AG08396 (cell line): Measurements from ENCODE around the gene UTP3.
"Not testable (repeated sequence)": the region's sequence is repeated elsewhere in the genome, so short reads cannot be mapped to it uniquely, and the experiment has no call there.

Source experiments
- DNase-seq: peaks from one replicate; pipeline ENCODE4 v3.0.0; 2012; ENCODE audit warnings: low spot score, mixed read lengths

UTP3 gene, protein sequence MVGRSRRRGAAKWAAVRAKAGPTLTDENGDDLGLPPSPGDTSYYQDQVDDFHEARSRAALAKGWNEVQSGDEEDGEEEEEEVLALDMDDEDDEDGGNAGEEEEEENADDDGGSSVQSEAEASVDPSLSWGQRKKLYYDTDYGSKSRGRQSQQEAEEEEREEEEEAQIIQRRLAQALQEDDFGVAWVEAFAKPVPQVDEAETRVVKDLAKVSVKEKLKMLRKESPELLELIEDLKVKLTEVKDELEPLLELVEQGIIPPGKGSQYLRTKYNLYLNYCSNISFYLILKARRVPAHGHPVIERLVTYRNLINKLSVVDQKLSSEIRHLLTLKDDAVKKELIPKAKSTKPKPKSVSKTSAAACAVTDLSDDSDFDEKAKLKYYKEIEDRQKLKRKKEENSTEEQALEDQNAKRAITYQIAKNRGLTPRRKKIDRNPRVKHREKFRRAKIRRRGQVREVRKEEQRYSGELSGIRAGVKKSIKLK

GRCh38 chr4:70687821-70688794, at the start of gene UTP3:
TSS of gene UTP3 (plus strand) at chr4:70688532. CDS start at chr4:70688678, 146 bp downstream.
- peak; percentile 90 for DNase-seq

GRCh38 chr4:70640192-70640591, 48.1 kb upstream of the UTP3 start:
- DNase-seq = no peak

DNA sequence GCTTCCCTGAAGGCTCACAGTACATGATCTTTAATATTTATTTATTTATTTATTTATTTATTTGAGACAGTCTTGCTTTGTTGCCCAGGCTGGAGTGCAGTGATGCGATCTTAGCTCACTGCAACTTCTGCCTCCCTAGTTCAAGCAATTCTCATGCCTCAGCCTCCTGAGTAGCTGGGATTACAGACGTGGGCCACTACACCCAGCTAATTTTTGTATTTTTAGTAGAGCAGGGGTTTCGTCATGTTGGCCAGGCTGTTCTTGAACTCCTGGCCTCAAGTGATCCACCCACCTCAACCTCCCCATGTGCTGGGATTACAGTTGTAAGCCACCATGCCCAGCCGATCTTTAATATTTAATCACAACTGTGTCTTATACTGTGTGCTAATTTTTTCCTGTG, 37.6 kb upstream of the UTP3 start:
- not testable (repeated sequence) for DNase-seq

- DNase-seq = peak; percentile 24
Measured at GRCh38 chr4:70651864-70652506, 36.3 kb upstream of the UTP3 start.

- no peak for DNase-seq
Measured at GRCh38 chr4:70654605-70655011, 33.7 kb upstream of the UTP3 start.

DNA sequence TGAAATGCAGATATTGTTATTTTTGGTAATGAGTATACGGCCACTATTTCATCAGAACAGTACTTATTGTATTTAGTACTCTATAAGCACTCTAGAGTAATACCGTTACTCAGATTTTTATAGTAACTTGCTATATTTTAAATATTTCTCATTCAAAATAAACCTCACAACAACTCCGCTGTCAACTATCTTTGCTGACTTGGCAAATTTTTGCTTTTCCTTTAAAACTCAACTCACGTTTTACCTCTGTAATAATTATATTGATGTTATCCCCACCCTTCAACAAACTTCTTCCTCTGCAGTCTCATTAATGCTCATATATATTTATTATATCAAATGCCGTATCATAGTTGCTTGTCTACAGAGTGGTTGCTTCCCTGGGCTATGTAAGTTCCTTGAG, 31.0 kb upstream of the UTP3 start:
- DNase-seq = no peak

- no peak for DNase-seq
Measured at GRCh38 chr4:70658418-70658817, 29.9 kb upstream of the UTP3 start.

DNA sequence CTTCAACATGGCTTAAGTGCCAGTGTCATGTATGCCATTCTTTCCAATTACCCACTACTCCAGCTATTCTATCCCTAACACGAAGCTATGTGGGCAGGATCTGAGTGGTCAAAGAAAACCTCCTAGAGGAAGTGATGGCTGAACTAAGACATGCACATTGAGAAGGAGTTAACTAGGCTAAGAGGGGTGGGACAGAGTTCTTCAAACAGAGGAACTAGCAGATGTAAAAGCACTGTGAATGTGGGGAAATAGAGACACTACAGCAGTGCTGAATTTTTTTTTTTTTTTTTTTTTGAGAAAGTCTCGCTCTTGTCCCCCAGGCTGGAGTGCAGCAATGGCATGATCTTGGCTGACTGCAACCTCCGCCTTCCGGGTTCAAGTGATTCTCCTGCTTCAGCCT, 28.2 kb upstream of the UTP3 start:
- DNase-seq = no peak

DNA sequence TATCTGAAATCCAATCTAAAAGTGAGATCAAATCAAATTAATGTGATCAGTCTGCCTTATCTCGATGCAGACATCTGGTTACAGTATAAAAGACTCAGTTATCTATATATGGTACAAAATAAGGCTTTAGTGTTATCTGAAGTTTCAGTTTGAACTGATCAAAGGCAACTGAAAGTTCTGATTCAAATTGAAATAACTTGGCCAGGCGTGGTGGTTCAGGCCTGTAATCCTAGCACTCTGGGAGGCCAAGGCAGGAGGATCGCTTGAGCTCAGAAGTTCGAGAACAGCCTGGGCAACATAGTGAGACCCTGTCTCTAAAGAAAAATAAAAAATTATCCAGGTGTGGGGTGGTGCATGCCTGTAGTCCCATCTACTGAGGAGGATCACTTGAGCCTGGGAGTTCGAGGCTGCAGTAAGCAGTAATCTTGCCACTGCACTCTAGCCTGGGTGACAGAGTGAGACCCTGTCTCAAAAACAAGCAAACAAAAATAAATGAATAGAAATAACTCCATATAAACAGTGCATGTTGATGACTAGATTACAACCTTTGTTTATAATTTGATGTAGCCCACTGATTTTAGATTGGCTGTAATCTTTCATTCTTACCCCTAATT, 26.9 kb upstream of the UTP3 start:
- not testable (repeated sequence) for DNase-seq

DNA sequence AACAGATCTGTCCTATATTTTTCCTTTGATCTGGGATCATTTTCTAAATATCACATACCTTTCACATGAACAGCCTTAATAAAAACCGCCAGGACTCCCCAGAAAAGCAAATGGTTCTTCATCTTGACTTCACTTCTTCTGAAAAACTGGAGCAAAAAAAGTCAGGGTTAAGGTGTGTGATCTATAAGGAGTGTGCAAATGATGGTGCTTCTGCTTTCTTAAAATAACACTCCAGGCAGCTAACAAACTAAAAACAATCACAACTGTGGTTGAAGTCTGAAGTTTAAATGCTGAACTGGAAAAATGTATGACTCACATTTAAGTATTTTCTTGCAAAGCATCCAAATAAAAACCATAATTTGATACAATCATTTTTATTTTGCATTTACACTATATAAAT, 22.0 kb upstream of the UTP3 start, which contains the start of gene JCHAIN:
Gene JCHAIN, minus strand, starts transcription at position 140 of the 400 bp plus-strand sequence. Its CDS starts 18 bp downstream, at position 122.
- no peak for DNase-seq

DNA sequence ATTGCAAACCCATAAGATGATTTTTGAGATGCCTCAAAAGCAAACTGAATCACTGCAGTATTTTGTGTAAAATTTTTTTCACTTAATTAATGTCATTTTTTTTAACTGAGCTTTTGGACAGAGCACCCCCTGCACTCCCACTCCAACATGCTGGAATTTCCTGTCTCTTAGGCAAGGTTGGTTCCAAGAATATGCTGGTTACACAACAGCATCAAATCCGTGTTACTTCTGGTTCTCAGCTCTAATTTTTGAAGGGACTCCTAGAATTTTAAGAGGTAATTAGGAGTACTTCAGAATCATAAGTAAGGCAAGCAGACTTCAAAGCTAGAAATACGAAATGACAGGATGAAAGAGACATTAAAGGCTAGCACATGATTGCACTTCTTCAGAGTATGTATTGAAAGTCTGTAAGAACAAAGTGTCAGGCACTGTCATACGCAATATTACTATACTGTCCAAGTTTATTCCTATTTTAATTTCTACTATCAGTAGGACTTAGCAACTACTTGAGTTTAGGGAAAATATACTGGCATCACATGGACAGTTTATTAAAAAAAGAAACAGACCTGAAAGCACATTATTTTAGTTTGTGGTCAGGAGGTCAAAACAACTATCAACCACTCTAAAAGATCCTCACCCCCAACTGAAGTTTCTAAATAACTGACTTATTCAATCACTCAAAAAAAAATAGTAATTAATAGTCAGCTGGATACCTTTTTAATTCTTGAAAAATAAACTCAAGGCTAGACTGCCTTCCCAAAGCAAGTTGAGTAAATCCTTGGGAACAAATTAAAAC, 20.4 kb upstream of the UTP3 start:
- no peak for DNase-seq

DNA sequence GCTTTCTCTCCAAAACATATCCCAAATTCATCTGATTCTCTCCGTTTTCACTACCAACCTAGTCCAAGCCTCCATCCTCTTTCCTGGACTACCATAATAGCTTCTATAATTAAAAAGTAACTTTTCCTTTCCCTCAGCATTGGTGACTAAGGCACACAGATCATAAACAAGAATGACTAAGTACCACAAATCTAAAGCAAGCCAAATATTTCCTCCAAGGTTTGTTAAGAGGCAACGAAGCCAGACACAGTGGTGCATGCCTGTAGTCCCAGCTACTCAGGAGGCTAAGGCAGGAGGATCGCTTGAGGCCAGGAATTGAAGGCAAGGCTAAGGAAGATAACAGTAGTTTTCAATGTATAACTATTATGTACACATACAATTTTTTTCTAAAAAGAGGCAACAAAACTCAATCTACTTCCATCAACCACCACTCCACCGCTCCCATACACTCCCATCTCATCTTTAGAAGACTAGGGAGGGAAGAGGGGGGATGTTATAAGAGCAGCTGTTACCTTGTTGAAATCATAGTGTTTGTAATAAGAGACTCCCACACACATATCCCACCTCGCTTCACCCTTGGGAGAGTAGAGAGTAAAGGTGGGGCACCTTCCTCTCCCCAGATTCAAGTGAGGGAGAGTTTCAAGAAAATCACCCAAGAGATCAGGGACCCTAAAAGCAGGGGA, 17.9 kb upstream of the UTP3 start:
- DNase-seq = peak; percentile 40

GRCh38 chr4:70671091-70671490, 17.2 kb upstream of the UTP3 start:
- DNase-seq = no peak

- no peak for DNase-seq
Measured at GRCh38 chr4:70674191-70674590, 14.1 kb upstream of the UTP3 start.

DNA sequence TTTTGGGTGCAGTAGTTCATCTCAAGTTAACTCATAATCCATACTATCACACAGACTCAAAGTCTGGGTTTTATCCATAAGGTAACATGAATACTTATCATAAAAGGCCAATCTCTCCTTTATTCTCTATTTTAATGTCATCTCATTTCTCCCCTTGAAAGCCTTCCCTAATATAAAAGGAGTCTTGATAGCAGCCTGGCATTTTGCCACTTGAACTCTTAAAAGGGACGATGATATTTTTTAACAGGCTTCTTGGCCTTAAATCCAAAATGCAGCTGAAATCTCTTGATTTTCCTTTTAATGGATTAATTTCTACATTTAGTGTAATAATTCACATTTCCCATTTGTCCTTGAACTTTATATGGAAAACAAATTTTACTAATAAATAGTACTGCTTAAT, 13.6 kb upstream of the UTP3 start:
- no peak for DNase-seq

DNA sequence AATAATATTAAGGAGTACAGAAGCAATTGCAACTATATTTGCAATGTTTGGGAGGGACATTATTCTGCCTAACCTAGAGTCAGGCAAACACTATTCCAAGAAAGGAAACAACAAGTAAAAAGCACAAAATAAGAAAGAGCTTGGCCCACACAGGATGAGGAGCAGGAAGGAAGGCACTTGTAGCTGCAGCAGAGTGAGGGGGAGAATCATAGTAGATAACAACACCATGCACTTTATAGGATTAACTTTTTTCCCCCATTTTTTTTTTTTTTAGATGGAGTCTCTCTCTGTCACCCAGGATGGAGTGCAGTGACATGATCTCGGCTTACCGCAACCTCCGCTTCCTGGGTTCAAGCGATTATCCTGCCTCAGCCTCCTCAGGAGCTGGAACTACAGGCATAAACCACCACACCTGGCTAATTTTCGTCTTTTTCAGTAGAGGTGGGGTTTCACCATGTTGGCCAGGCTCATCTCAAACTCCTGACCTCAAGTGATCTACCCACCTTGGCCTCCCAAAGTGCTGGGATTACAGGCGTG, 11.7 kb upstream of the UTP3 start:
- no peak for DNase-seq

- DNase-seq = no peak
Measured at GRCh38 chr4:70678383-70678999, 9.8 kb upstream of the UTP3 start.

DNA sequence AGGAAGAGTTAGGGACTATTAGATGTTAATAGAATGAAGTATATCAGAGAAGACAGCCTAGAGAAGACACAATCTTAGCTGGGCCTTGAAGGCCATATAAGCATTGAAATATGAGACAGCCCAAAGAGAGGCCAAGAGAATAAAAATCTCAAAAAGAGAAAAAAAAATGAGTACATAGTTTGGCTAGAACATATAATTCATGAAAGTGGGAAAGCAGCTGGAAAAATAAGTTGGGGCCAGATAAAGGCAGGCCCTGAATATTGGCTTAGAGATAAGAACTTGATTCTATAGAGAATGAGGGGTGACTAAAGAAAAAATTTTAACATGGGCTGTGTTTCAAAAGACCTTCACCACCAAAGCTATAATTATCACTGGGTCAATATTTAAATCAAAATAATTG, 7.4 kb upstream of the UTP3 start:
- no peak for DNase-seq

- no peak for DNase-seq
Measured at GRCh38 chr4:70681704-70682103, 6.6 kb upstream of the UTP3 start.
